GM13976 (cell line): ENCODE data around the gene JUP.
A peak's percentile ranks its signal among the peaks of the same experiment; 100 is the strongest.

Experiments
- DNase-seq: peaks from one replicate; pipeline ENCODE4 v3.0.0; 2012; ENCODE audit warnings: low spot score
- in situ Hi-C: fragments of 300-500 bp; cut with MboI; formaldehyde crosslinking; loops from one replicate; pipeline ENCODE4 v1.12.0; 2022; ENCODE audit warnings: low sequenced_read_pairs, mixed read lengths, inconsistent platforms; ENCODE audit not compliant: unreplicated experiment
- TF ChIP-seq, protein P1 (sequence below): IDR thresholded peaks from 2 replicates; pipeline ENCODE4 v1.5.1; 2012; ENCODE audit warnings: borderline replicate concordance, mild to moderate bottlenecking; ENCODE audit not compliant: insufficient read depth; ENCODE audit errors: extremely low read depth, missing control alignments, control extremely low read depth

The JUP gene

DNA sequence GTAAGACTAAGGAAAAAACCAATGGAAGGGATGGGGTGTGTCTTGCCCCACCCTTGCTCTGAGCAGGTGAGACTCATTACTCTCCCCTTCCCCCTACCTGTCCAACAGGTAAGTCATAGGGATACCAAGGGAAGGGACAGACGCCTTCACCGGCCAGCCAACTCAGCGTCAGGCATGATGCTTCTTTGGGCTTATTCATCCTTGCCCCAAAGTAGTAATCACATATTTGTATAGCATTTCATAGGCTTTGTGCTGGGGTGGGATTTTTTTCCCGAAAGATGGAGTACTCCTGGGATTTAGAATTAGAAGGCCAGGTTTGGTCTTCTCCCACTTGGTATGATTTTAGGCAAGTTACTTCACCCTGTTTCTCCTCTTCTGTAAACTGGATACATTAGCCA lies 509 bp upstream of the JUP start:
- TF ChIP-seq, protein P1, sequence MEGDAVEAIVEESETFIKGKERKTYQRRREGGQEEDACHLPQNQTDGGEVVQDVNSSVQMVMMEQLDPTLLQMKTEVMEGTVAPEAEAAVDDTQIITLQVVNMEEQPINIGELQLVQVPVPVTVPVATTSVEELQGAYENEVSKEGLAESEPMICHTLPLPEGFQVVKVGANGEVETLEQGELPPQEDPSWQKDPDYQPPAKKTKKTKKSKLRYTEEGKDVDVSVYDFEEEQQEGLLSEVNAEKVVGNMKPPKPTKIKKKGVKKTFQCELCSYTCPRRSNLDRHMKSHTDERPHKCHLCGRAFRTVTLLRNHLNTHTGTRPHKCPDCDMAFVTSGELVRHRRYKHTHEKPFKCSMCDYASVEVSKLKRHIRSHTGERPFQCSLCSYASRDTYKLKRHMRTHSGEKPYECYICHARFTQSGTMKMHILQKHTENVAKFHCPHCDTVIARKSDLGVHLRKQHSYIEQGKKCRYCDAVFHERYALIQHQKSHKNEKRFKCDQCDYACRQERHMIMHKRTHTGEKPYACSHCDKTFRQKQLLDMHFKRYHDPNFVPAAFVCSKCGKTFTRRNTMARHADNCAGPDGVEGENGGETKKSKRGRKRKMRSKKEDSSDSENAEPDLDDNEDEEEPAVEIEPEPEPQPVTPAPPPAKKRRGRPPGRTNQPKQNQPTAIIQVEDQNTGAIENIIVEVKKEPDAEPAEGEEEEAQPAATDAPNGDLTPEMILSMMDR: no peak
- in situ Hi-C loops: no loop called here
- no peak for DNase-seq

DNA sequence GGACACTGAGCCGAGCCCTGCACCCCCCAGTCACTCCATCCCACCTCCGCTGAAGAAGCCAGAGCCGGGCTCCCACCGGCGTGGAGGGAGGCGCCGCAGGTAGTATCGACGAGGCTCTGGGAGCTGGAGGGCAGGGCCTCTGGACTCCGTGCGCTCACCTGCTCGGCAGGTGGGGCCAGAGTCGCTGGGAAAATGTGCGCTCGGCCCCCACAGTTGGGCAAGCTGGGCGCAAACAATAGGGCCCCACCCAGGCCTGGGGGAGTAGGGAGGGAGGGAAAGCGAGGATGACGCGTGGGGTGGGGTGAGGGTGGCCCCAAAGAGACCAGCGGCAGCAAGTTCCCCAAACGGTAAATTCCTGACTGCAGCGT lies 668 bp downstream of the JUP start:
- in situ Hi-C loops: no loop called here
- TF ChIP-seq, protein P1: no peak
- DNase-seq: no peak

DNA sequence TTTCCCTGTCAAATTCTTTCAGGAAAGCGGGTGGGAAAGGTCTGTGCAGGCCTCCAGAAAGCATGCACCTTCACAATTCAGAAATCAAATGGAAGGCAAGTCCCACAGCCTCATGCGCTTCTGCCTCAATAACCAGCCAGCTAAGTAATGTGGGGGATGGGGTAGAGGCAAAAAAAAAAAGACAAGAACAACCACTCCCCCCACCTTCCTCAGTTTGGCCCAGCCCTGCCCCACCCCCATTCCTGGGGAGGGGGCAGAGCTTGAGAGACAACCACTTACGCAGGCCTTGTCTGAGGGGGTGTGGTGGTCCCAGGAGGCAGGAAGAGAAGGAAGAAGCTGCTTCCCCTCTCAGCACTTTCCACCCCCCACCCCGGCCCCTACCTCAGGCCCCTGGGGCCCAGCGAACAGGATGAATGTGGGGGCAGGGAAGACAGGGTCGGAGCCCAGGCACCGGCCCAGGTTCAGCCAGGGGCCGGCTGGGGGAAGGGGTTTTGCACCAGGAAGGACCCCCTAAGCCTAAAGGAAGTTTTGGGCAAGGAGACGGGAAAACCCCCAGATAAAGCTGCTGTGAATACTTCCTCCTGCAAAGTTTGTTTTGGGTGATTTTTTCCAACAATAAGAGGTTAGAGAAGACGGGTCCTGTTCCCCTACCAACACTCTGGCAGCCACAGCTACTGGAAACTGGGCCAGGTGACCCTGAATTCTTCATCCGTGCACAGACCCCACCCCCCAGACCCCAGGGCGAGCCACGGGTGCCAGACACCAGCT lies 1.2 kb downstream of the JUP start:
- TF ChIP-seq, protein P1: no peak
- no peak for DNase-seq
- in situ Hi-C loops: no loop called here

DNA sequence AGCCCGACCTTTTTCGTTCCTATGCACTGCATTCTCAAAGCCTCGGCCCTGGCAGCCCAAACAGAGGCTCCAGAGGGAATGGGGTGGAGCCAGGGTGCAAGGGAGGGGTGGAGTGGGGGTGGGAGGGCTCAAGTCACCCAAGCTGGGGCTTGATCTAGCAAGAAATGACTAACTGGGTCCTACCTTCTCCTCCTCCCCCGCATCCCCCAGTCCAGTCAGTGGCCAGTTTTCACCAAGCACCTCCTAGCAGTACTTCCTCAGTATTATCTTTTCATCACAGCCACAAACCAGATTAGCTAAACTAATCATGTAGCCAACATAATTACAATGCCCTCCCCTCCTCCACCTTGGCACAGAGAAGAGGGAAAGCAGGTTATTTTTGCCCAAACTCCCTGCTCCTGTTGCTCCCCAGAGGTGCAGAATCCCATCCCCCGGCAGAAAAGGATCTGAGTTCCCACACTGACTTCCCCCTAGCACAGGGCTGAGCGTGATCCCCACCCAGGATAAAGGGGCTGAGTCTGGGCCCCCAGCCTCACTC lies 2.2 kb downstream of the JUP start:
- TF ChIP-seq, protein P1: no peak
- peak; percentile 61 for DNase-seq
- in situ Hi-C loops: no loop called here

DNA sequence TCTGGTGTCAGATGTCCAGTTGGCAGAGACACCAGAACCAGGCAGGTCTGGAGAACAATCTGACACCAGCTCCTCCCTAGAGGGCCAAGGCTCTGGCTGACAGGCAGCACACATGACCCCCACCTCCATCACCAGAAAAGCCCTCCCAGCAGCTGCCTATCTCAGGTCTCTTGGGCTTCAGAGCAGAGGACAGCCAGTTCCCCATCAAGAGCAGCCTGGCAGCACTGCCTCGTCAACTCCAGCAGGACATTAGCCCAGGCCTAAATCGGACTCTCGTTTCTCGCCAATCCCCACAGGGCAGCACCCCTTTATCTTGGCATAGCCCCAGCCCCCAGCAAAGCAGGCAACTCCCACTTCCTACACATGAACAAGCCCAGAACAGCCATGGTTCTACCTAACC lies 4.4 kb downstream of the JUP start:
- TF ChIP-seq, protein P1: no peak
- DNase-seq: no peak
- in situ Hi-C loops: no loop called here

DNA sequence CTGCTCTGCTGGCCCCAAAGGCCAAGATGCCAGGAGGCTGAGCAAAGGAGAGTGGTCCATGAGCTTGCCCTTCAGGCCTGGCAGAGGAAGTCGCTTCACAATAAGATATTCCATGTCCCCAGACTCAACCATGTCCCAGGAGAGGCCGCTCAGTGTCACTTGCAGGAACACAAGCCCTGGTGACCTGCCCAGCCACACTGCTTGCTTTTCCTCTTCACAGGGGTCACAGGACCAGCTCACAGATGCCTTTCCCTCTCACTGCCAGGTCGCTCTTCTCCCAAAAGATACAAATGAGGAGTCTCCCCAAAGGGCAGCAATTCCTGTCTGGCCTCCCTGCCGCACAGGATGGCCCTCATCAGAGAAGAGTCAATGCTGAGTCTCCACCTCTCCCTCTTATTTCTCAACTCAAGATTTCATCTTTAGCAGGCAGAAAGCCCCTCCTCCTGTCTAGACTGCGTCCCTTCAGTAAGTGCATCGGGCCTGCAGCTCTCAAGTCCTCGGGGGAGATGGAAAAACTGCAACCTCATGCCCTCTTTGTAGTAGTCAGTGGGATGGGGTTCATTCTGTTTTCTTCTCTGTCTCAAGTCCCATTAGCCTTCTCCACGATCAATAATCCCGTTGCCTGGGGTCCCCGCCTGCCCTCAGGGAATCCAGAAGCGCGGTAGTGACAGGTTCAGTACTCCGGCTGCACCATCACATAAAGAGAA lies 5.0 kb downstream of the JUP start:
- in situ Hi-C loops: no loop called here
- TF ChIP-seq, protein P1: no peak
- DNase-seq: no peak
